Colonic mucosa (tissue), 4 donors: ENCODE data around the gene TPM3. TPM values are rescaled to one million over a fixed set of nuclear protein-coding genes. Genes with fewer than 3 reads are reported as not detected.

Experiments
- DNase-seq: peaks from one replicate; pipeline ENCODE4 v3.0.0-alpha.2; 2020
- H3K27ac ChIP-seq: fragments of 200-600 bp; one replicate; pipeline ENCODE4 v1.8.0; 2021
- H3K27me3 ChIP-seq: fragments of 200-600 bp; one replicate; pipeline ENCODE4 v1.8.0; 2021
- H3K36me3 ChIP-seq: fragments of 200-600 bp; one replicate; pipeline ENCODE4 v1.8.0; 2021
- H3K4me1 ChIP-seq: fragments of 200-600 bp; one replicate; pipeline ENCODE4 v1.8.0; 2021; ENCODE audit warnings: mild to moderate bottlenecking
- H3K4me3 ChIP-seq: fragments of 200-600 bp; one replicate; pipeline ENCODE4 v1.8.0; 2021
- H3K9ac ChIP-seq, 2 donors: one replicate each; pipeline ENCODE4 v1.7.0; 2013; ENCODE audit warnings: control low read depth in 2 of 2, low read depth in 2 of 2, low read length in 2 of 2
- H3K9me3 ChIP-seq: fragments of 200-600 bp; one replicate; pipeline ENCODE4 v1.8.0; 2021
- intact Hi-C: fragments of 100-400 bp; cut with DNase I; formaldehyde crosslinking; loops from one replicate; pipeline ENCODE4 v1.14.1; 2022
- total RNA-seq, 2 donors: library from RNA; stranded (reverse); fragmentation: NEBNext Ultra II Directional in 1 of 2; extraction: Animal tissue kit (Norgen Biotek cat#: 25700) in 1 of 2; gene quantifications; one replicate each; pipeline ENCODE4 v1.2.1, GENCODE V29; 2021
- TF ChIP-seq, protein P1 (sequence below): fragments of 200-600 bp; IDR thresholded peaks from one replicate; pipeline ENCODE4 v1.8.0; 2022; ENCODE audit warnings: antibody characterized with exemption, mild to moderate bottlenecking
- donor health status: healthy.
- donor health status: DM: no; HTN: no; CAD: no.
- donor health status: DM: no; HTN: no; CAD: no.

TPM3 gene
- total RNA-seq, 2 donors from 2014 or later: 502 to 757 TPM

GRCh38 chr1:154199563-154199879 lies 7.6 kb upstream of the TPM3 start:
- no peaks in the 10 kb centered on the region for H3K36me3 ChIP-seq
- H3K27ac ChIP-seq: no peak overlapping the region
- TF ChIP-seq, protein P1, sequence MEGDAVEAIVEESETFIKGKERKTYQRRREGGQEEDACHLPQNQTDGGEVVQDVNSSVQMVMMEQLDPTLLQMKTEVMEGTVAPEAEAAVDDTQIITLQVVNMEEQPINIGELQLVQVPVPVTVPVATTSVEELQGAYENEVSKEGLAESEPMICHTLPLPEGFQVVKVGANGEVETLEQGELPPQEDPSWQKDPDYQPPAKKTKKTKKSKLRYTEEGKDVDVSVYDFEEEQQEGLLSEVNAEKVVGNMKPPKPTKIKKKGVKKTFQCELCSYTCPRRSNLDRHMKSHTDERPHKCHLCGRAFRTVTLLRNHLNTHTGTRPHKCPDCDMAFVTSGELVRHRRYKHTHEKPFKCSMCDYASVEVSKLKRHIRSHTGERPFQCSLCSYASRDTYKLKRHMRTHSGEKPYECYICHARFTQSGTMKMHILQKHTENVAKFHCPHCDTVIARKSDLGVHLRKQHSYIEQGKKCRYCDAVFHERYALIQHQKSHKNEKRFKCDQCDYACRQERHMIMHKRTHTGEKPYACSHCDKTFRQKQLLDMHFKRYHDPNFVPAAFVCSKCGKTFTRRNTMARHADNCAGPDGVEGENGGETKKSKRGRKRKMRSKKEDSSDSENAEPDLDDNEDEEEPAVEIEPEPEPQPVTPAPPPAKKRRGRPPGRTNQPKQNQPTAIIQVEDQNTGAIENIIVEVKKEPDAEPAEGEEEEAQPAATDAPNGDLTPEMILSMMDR: no peak
- H3K4me3 ChIP-seq: no peak overlapping the region
- intact Hi-C loops: loop anchor here (10.0 kb wide), 2 partner anchors 65 to 135 kb away; no protein-coding TSS in a partner anchor
- DNase-seq: no peak
- no peaks in the 10 kb centered on the region for H3K9me3 ChIP-seq
- no peaks in the 10 kb centered on the region for H3K27me3 ChIP-seq
- no peaks in the 10 kb centered on the region for H3K4me1 ChIP-seq
- no peak overlapping the region for H3K9ac ChIP-seq

DNA sequence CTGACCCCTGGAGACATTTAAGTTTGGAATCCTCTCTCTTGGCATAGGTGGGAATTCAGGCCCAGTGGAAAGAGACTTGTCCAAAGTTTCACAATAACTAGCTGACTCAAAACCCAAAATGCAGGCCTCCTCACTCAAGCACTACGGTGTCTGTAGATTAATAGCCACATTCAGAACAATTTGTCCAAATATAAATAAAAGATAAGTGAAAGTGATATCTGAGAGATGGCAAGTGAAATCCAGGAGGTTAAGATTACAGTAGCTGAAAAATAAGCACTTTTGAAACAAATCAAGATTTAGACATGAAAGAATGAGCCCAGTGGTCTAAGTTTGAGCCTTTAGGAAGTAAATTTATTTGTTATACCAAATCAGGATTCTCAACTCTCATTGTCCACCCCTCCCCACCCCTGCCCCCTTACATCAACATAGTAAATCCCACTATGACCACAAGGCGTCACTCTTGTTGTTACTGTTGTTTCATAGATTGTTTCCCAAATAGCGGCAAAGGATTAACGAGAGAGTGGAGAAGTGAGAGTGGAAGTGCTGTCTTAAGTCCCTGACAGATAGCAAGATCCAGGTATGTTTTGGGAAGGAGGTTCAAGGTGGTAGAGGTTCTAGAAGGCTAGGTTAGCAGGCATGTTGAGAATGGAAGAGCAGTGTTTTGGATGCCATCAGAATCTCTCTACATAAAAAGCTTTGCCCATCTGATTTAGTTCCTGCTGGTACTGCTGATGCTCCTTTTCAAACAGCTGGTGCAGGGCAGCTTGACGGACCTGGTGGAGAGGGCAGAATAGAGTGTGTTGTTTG lies 7.1 kb upstream of the TPM3 start:
- Histone ChIP-seq H3K9me3 (no peaks in the 10 kb centered on the region), H3K4me1 (no peaks in the 10 kb centered on the region), H3K27ac (no peak overlapping the region), H3K27me3 (no peaks in the 10 kb centered on the region), H3K4me3 (no peak overlapping the region), H3K9ac (no peak overlapping the region), H3K36me3 (no peaks in the 10 kb centered on the region)
- peak; percentile 40 for DNase-seq
- intact Hi-C loops: loop anchor here (10.0 kb wide), 2 partner anchors 66 to 136 kb away; no protein-coding TSS in a partner anchor
- TF ChIP-seq, protein P1: peak; percentile 30

GRCh38 chr1:154193821-154194220 lies 1.9 kb upstream of the TPM3 start:
- H3K9ac ChIP-seq: no peak overlapping the region
- no peak overlapping the region for H3K27ac ChIP-seq
- no peak overlapping the region for H3K4me3 ChIP-seq
- TF ChIP-seq, protein P1: no peak
- intact Hi-C loops: loop anchor here (10.0 kb wide), 2 partner anchors 71 to 141 kb away; no protein-coding TSS in a partner anchor
- DNase-seq: no peak
- no peaks in the 10 kb centered on the region for H3K36me3 ChIP-seq
- no peaks in the 10 kb centered on the region for H3K9me3 ChIP-seq
- no peaks in the 10 kb centered on the region for H3K27me3 ChIP-seq
- H3K4me1 ChIP-seq: no peaks in the 10 kb centered on the region

- no peak overlapping the region for H3K4me3 ChIP-seq
- H3K4me1 ChIP-seq: no peaks in the 10 kb centered on the region
- no peak for DNase-seq
- no peaks in the 10 kb centered on the region for H3K36me3 ChIP-seq
- H3K27me3 ChIP-seq: no peaks in the 10 kb centered on the region
- no peak overlapping the region for H3K9ac ChIP-seq
- no peak overlapping the region for H3K27ac ChIP-seq
- TF ChIP-seq, protein P1: no peak
- H3K9me3 ChIP-seq: no peaks in the 10 kb centered on the region
- intact Hi-C loops: loop anchor here (10.0 kb wide), 2 partner anchors 72 to 142 kb away; no protein-coding TSS in a partner anchor
Measured at GRCh38 chr1:154192476-154192875, 576 bp upstream of the TPM3 start.

GRCh38 chr1:154190550-154190949 lies 1.4 kb downstream of the TPM3 start:
- Histone ChIP-seq H3K9me3 (no peaks in the 10 kb centered on the region), H3K9ac (no peak overlapping the region), H3K4me1 (peaks cover 6% of the 10 kb centered on the region), H3K4me3 (no peak overlapping the region), H3K36me3 (no peaks in the 10 kb centered on the region), H3K27me3 (no peaks in the 10 kb centered on the region), H3K27ac (no peak overlapping the region)
- TF ChIP-seq, protein P1: no peak
- no peak for DNase-seq
- intact Hi-C loops: loop anchor here (10.0 kb wide), 2 partner anchors 74 to 144 kb away; no protein-coding TSS in a partner anchor
